Natural killer cell (primary cell): Measurements from ENCODE around the gene PARD6B. TPM values are rescaled to one million over a fixed set of nuclear protein-coding genes. Genes with fewer than 3 reads are reported as not detected.

Experiments used
- ATAC-seq, 3 donors: fragments of 150-1000 bp in 2 of 3; fragments of 200-7000 bp in 1 of 3; cut with Tn5 transposase; 1 replicate in 1 of 3; 2 replicates in 2 of 3; pipeline ENCODE4 v1.10.0; 2021; ENCODE audit warnings: mild to moderate bottlenecking in 2 of 3, moderate library complexity in 2 of 3
- DNase-seq, 2 donors: peaks; one replicate each; pipeline versions ENCODE4 v3.0.0 to v3.0.0-alpha.2; 2013 to 2021; ENCODE audit warnings: mixed read lengths in 1 of 2
- H3K27ac ChIP-seq: one replicate; pipeline ENCODE4 v1.5.1; 2013; ENCODE audit warnings: mild to moderate bottlenecking, low read length
- H3K27me3 ChIP-seq: one replicate; pipeline ENCODE4 v1.6.1; 2013; ENCODE audit warnings: low read length; ENCODE audit not compliant: control insufficient read depth, insufficient read depth
- H3K36me3 ChIP-seq: one replicate; pipeline ENCODE4 v1.6.1; 2013; ENCODE audit warnings: low read length; ENCODE audit not compliant: control insufficient read depth, insufficient read depth
- H3K4me1 ChIP-seq: one replicate; pipeline ENCODE4 v1.6.1; 2013; ENCODE audit warnings: low read length; ENCODE audit not compliant: control insufficient read depth, insufficient read depth
- H3K4me3 ChIP-seq: one replicate; pipeline ENCODE4 v1.5.1; 2013; ENCODE audit warnings: low read length
- H3K9me3 ChIP-seq: one replicate; pipeline ENCODE4 v1.6.1; 2013; ENCODE audit warnings: low read length; ENCODE audit not compliant: control insufficient read depth, insufficient read depth
- H3K27ac Mint-ChIP-seq, 2 donors: one replicate each; pipeline ENCODE4 v1.8.0; 2022; ENCODE audit warnings: mild to moderate bottlenecking in 2 of 2, mixed read lengths in 2 of 2, moderate library complexity in 1 of 2
- H3K27me3 Mint-ChIP-seq, 2 donors: one replicate each; pipeline ENCODE4 v1.8.0; 2022; ENCODE audit warnings: low read depth in 2 of 2, mixed read lengths in 2 of 2
- H3K36me3 Mint-ChIP-seq: one replicate; pipeline ENCODE4 v1.8.0; 2022; ENCODE audit warnings: mixed read lengths
- H3K4me1 Mint-ChIP-seq, 2 donors: one replicate each; pipeline ENCODE4 v1.8.0; 2022; ENCODE audit warnings: mixed read lengths in 2 of 2
- H3K4me3 Mint-ChIP-seq: one replicate; pipeline ENCODE4 v1.8.0; 2022; ENCODE audit warnings: mild to moderate bottlenecking, moderate library complexity, mixed read lengths
- H3K9me3 Mint-ChIP-seq, 2 donors: one replicate each; pipeline ENCODE4 v1.8.0; 2022; ENCODE audit warnings: mixed read lengths in 2 of 2
- WGBS: methylation state at CpG from one replicate; pipeline ENCODE4 v1.1.7; 2013; ENCODE audit warnings: missing lambda C conversion rate; ENCODE audit not compliant: insufficient coverage; 5-methylcytosine and 5-hydroxymethylcytosine counted together
- intact Hi-C: fragments of 100-400 bp; cut with micrococcal nuclease; formaldehyde crosslinking; loops from one replicate; pipeline ENCODE4 v1.14.2; 2022
- total RNA-seq, 4 donors: library from RNA; stranded (reverse); fragments of 120-200 nt in 1 of 4; gene quantifications; one replicate each; pipeline versions ENCODE4 v1.2.3 to v1.2.4, GENCODE V29; 2013 to 2022
- TF ChIP-seq, protein P1 (sequence below): fragments of 200-600 bp; IDR thresholded peaks from one replicate; pipeline ENCODE4 v1.8.0; 2022; ENCODE audit warnings: antibody characterized with exemption

PARD6B gene
- total RNA-seq, 3 donors from 2014 or later (not counting 1 experiment from before 2014, with no cell fraction given) = 1.5 to 5.0 (median 4.1) TPM

DNA sequence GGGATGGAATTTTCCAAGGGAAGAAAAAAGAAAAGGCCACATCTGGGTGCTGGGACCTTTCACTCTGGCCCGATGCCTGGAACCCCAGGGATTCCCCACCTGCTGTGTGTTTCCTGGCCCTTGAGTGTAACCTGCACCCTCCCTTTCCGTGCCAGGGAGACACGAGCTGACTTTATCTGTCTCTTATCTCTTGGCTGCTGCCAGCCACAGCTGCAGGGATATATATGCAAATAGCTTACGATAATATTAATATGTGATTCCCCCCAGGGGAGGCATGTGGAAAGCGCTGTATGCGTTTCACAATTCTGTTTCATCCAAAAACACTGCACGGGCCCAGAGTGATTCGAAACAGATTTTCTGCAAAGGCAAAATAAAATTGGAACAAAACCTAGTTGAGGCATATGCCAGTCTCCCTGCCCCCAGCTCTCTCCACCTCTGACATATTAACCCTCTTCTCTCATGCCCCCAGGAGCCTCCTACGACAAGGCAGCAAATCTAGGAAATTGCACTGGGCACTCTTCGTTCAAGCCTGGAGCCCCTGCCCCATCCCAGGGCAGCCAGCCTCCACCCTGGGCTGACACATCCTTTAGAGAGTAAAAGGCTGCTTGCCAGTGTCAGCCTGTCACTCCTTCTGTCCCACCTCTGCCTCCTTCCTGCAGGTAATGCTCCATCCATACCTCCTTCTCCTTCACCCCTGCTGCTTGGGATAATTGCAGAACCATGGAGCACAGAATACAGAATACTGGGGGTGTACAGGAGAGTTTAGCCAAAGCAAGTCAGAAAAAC lies 41.3 kb upstream of the PARD6B start:
- Histone ChIP-seq H3K9me3 (no peaks in the 10 kb centered on the region), H3K27ac (no peak overlapping the region), H3K4me3 (no peak overlapping the region), H3K4me1 (no peaks in the 10 kb centered on the region), H3K27me3 (peaks cover 14% of the 10 kb centered on the region), H3K36me3 (no peaks in the 10 kb centered on the region)
- ATAC-seq = no peak
- Mint-ChIP-seq H3K27ac (no peak overlapping the region), H3K4me1 (peaks cover 0 to 4% of the 10 kb centered on the region in 2 donors), H3K9me3 (no peaks in the 10 kb centered on the region), H3K36me3 (no peaks in the 10 kb centered on the region), H3K27me3 (peaks cover 37 to 54% of the 10 kb centered on the region in 2 donors), H3K4me3 (no peak overlapping the region)
- no peak for DNase-seq
- intact Hi-C loops = no loop called here
- WGBS = 39% methylated on average over 10 of the region's 10 CpGs
- TF ChIP-seq, protein P1, sequence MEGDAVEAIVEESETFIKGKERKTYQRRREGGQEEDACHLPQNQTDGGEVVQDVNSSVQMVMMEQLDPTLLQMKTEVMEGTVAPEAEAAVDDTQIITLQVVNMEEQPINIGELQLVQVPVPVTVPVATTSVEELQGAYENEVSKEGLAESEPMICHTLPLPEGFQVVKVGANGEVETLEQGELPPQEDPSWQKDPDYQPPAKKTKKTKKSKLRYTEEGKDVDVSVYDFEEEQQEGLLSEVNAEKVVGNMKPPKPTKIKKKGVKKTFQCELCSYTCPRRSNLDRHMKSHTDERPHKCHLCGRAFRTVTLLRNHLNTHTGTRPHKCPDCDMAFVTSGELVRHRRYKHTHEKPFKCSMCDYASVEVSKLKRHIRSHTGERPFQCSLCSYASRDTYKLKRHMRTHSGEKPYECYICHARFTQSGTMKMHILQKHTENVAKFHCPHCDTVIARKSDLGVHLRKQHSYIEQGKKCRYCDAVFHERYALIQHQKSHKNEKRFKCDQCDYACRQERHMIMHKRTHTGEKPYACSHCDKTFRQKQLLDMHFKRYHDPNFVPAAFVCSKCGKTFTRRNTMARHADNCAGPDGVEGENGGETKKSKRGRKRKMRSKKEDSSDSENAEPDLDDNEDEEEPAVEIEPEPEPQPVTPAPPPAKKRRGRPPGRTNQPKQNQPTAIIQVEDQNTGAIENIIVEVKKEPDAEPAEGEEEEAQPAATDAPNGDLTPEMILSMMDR = no peak

DNA sequence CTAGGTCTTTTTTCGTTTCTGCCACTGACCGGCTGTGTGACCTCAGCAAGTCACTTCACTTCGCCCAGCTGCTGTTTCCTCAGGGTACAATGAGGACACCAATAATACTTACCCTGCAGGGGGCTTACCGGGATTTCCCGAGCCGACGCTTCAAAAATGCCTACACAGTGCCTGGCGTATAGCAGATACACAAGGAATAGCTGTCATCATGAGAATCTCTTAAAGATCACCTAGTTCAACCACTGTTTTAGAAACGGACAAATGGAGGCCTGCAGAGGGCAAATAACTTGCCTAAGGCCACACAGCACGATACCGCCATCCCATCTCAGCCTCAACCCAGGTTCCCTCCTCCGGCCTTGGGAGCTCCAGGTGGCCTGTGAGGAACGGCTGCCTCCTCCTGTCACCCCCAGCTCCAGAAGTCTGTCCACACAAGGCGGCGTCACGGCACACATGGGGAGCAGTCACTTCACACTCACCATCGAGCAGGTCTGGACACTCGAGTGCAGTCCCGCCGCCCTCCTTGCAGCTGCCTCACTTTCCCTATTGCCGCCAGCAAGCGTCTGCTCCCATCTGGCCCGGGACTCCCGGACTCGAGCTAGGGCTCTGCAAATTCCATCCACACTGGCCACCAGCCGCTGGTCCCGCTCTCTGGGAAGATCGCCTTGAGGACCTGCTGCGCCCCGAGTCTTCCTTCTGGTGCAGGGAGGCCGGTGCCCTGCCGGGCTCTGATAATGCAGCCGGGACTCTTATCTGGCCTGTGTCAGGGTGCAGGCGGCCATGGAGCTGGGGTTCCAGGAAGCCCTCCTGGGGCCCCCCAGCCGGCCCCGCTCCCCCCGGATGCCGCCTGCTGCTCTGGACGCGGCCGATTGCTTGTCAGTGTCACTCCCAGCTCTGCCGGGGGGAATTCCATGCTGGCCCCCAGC lies 40.5 kb upstream of the PARD6B start, which contains the start of gene RIPOR3:
Gene RIPOR3 (minus strand): TSS at position 893 of the 923 bp plus-strand sequence. CDS start 414 bp downstream, at position 479.
- H3K27me3 ChIP-seq = peaks cover 14% of the 10 kb centered on the region

DNA sequence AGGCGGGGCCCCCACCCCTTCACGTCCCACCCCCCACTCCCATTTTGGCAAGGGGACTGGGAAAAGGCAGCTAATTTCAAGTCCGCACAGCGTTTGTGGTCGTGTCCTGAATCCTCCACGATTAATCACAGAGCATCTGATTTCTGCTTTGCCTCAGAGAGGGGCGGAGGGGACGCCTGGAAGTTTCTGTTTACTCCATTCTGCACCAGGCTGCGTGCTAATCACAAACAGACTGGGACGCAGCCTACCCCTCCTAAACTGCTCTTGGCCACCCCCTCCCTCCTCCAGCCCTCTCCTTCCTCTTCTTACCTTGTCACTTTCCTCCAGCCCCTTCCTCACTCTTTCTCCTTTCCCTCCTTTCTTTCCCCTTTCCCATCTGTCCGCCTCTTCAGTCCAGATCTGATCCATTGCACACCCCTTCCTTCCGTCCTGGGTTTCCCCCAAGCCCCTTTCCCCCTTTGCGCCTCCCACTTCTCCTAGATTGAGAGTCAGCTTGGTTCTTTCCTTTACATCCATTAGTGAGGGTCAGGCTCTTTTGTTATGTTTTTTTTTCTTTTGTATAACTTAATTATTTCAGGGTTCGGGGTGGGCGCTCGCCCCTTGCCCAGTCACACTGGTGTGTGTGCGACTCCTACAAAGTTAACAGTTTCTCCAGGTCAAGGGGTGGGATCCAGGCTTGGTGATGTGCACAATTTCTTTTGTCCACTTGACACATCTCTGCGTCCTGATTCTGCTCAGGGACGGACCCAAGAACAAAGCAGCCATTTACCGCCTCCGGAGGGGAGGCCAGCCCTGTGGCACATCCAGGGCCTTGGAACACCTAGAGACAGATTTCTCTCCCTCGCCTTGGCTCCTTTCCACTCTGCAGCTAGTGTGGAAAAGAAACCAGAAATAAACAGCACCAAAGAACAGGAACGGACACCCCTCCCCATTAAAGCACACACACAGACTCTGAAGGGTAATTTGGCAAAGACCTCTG lies 39.5 kb upstream of the PARD6B start:
- Mint-ChIP-seq H3K4me1 (peaks cover 0 to 4% of the 10 kb centered on the region in 2 donors), H3K36me3 (no peaks in the 10 kb centered on the region), H3K9me3 (no peaks in the 10 kb centered on the region), H3K27me3 (peaks cover 40 to 53% of the 10 kb centered on the region in 2 donors), H3K27ac (no peak overlapping the region), H3K4me3 (no peak overlapping the region)
- Histone ChIP-seq H3K36me3 (no peaks in the 10 kb centered on the region), H3K4me1 (no peaks in the 10 kb centered on the region), H3K9me3 (no peaks in the 10 kb centered on the region), H3K27me3 (peaks cover 14% of the 10 kb centered on the region), H3K27ac (no peak overlapping the region), H3K4me3 (no peak overlapping the region)
- TF ChIP-seq, protein P1 = no peak
- WGBS = 22% methylated on average over 22 of the region's 23 CpGs
- intact Hi-C loops = no loop called here
- DNase-seq = no peak
- ATAC-seq = no peak

More for the DNA sequence above, 40.5 kb upstream of the PARD6B start, which contains the start of gene RIPOR3:
- Mint-ChIP-seq H3K4me3 (no peak within 1 kb of the TSS), H3K36me3 (no peaks in the 10 kb centered on the region), H3K9me3 (no peaks in the 10 kb centered on the region), H3K4me1 (peaks cover 0 to 4% of the 10 kb centered on the region in 2 donors), H3K27me3 (peaks cover 37 to 54% of the 10 kb centered on the region in 2 donors), H3K27ac (no peak within 1 kb of the TSS)
- TF ChIP-seq, protein P1 = no peak
- no peaks in the 10 kb centered on the region for H3K9me3 ChIP-seq
- H3K27ac ChIP-seq = no peak within 1 kb of the TSS
- intact Hi-C loops = no loop called here
- ATAC-seq (no peak), DNase-seq (no peak)
- no peaks in the 10 kb centered on the region for H3K36me3 ChIP-seq
- 9% methylated on average over 42 of the region's 42 CpGs for WGBS
- no peak within 1 kb of the TSS for H3K4me3 ChIP-seq
- H3K4me1 ChIP-seq = no peaks in the 10 kb centered on the region
